ENCODE measurements around the gene RAPH1. TPM values are rescaled to one million over a fixed set of nuclear protein-coding genes. Genes with fewer than 3 reads are reported as not detected.

Gene RAPH1
- total RNA-seq, 2 donors from 2014 or later: 7.7 to 9.0 TPM

GRCh38 chr2:203462308-203462707 is 72.8 kb downstream of the RAPH1 start:
- no peak for ATAC-seq

DNA sequence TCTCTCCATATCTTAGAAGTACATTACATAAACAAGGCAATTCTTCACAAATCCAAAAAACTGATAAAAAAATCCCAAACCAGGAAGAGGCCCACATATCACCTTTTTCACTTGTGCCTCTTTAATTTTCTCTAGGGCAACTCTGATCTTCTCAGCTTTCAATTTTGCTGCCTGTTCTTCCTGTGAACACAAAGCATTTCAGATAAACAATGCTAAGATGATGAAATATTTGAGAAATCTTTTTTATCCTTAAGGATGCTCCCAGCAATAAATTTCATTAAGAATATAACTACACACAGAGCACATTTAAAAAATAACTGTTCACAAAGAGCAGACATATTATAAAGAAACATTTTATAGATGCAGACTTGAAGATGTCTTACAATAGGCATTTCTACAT is 73.4 kb downstream of the RAPH1 start:
- Mint-ChIP-seq H3K27ac (no peak overlapping the region), H3K9me3 (no peaks in the 10 kb centered on the region), H3K36me3 (no peaks in the 10 kb centered on the region)
- DNase-seq (ENCODE audit: low spot score in 2 of 2): no peak
- ATAC-seq: no peak

More at GRCh38 chr2:203462308-203462707, 72.8 kb downstream of the RAPH1 start:
- no peaks in the 10 kb centered on the region for H3K9me3 Mint-ChIP-seq
- DNase-seq (ENCODE audit: low spot score in 2 of 2): no peak
- H3K36me3 Mint-ChIP-seq: no peaks in the 10 kb centered on the region
- no peak overlapping the region for H3K27ac Mint-ChIP-seq

GRCh38 chr2:203455209-203455608 is 79.9 kb downstream of the RAPH1 start:
- H3K36me3 Mint-ChIP-seq: no peaks in the 10 kb centered on the region
- H3K27ac Mint-ChIP-seq: no peak overlapping the region
- ATAC-seq: no peak

GRCh38 chr2:203453858-203454451 is 81.1 kb downstream of the RAPH1 start:
- peak in 1 of 2 donors; percentile 41 for DNase-seq (ENCODE audit: low spot score in 2 of 2)
- no peaks in the 10 kb centered on the region for H3K36me3 Mint-ChIP-seq

More at GRCh38 chr2:203455209-203455608, 79.9 kb downstream of the RAPH1 start:
- DNase-seq (ENCODE audit: low spot score in 2 of 2): no peak
- no peaks in the 10 kb centered on the region for H3K9me3 Mint-ChIP-seq

GRCh38 chr2:203451689-203452088 is 83.4 kb downstream of the RAPH1 start:
- Mint-ChIP-seq H3K9me3 (no peaks in the 10 kb centered on the region), H3K27ac (no peak overlapping the region), H3K36me3 (no peaks in the 10 kb centered on the region)
- DNase-seq (ENCODE audit: low spot score in 2 of 2) (no peak), ATAC-seq (no peak)

More at GRCh38 chr2:203453858-203454451, 81.1 kb downstream of the RAPH1 start:
- peak; percentile 49 to 55 for ATAC-seq
- no peak overlapping the region for H3K27ac Mint-ChIP-seq
- H3K9me3 Mint-ChIP-seq: no peaks in the 10 kb centered on the region

DNA sequence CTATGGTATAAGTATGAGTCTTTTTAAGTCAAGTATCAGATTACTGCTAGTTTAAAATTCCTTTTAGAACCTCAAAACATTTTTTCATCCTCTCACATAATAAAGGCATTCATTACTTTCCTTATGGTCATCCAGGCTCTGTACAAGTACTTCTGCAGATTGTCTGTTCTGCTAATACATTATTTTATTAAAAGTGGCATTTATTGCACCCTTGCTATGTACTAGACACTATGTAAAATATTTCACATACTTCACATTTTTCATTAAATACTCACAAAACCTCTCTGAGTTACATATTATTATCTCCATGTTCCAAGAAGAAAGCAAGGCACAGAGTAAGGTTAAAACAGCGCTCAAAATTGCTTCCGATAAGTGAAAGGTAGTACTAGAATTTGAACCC is 84.1 kb downstream of the RAPH1 start:
- no peak for ATAC-seq
- H3K27ac Mint-ChIP-seq: no peak overlapping the region
- no peak for DNase-seq (ENCODE audit: low spot score in 2 of 2)
- no peaks in the 10 kb centered on the region for H3K36me3 Mint-ChIP-seq
- no peaks in the 10 kb centered on the region for H3K9me3 Mint-ChIP-seq

DNA sequence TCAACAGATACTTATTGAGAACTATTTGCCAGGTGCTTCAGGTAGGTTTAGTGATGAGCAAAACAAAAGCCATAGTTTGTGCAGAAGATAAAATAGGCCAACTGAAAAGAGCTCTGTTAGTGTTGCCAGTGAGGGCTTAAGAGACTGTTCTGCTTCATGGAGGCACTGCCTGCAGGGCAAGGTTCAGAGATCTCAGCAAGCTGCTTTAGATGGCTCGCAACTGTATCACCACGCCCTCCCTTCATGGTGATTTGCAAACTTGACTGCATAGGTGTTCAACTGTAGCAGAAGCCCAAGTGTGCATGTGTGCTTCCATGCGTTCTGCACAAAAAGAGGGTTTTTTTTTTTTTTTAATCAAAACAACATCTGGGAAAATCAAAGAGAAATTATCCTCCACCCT is 84.5 kb downstream of the RAPH1 start:
- Mint-ChIP-seq H3K36me3 (no peaks in the 10 kb centered on the region), H3K27ac (no peak overlapping the region), H3K9me3 (no peaks in the 10 kb centered on the region)
- ATAC-seq (no peak), DNase-seq (ENCODE audit: low spot score in 2 of 2) (no peak)

- H3K27ac Mint-ChIP-seq: no peak overlapping the region
- H3K36me3 Mint-ChIP-seq: peaks cover 0 to 7% of the 10 kb centered on the region in 2 donors
- no peaks in the 10 kb centered on the region for H3K9me3 Mint-ChIP-seq
- ATAC-seq (no peak), DNase-seq (ENCODE audit: low spot score in 2 of 2) (no peak)
These were observed 88.3 kb downstream of the RAPH1 start for GRCh38 chr2:203446780-203447179.

DNA sequence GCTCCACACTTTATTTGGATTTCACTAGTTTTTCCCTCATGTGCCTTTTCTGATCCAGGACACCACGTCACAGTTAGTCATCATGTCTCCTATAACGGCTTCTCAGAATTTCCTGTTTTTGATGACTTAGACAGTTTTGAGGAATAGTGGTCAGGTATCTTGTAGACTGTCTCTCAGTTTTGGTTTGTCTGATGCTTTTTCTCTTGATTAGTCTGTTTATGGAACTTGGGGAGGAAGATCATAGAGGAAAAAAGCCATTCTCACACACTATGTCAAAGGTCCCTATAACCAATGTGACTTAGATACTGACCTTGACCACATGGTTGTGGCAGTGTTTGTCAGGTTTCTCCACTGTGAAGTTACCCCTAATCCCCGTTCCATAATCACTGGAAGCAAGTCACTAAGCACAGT is 89.0 kb downstream of the RAPH1 start:
- H3K36me3 Mint-ChIP-seq: peaks cover 0 to 13% of the 10 kb centered on the region in 2 donors
- H3K9me3 Mint-ChIP-seq: no peaks in the 10 kb centered on the region
- ATAC-seq (peak; percentile 73 to 77), DNase-seq (ENCODE audit: low spot score in 2 of 2) (no peak)
- H3K27ac Mint-ChIP-seq: no peak overlapping the region

- Mint-ChIP-seq H3K36me3 (peaks cover 0 to 13% of the 10 kb centered on the region in 2 donors), H3K27ac (no peak overlapping the region), H3K9me3 (no peaks in the 10 kb centered on the region)
- DNase-seq (ENCODE audit: low spot score in 2 of 2): no peak
- ATAC-seq: no peak
These were observed 90.4 kb downstream of the RAPH1 start for GRCh38 chr2:203444738-203445137.

DNA sequence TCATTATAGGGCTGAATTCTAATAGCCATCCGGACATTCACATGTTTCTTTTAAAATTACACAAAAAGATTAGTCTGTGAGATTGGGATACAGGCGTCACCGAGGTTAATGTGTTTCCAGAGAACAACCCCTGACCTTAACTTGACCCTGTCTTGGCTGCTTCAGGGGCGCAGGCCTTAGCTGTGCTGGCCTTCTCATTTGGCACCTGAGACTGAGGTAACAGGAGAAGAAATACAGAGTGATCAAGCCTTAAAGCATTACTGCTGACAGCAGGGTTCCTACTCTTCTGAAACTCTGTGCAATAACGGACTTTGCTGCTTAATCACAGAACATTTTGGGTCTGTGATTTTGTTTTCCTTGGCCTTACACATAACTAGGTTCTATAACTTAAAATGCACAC is 92.6 kb downstream of the RAPH1 start:
- Mint-ChIP-seq H3K27ac (no peak overlapping the region), H3K36me3 (peaks cover 5 to 13% of the 10 kb centered on the region in 2 donors), H3K9me3 (no peaks in the 10 kb centered on the region)
- no peak for DNase-seq (ENCODE audit: low spot score in 2 of 2)
- no peak for ATAC-seq

GRCh38 chr2:203441463-203441862 is 93.6 kb downstream of the RAPH1 start:
- DNase-seq (ENCODE audit: low spot score in 2 of 2): no peak
- Mint-ChIP-seq H3K36me3 (peaks cover 5 to 13% of the 10 kb centered on the region in 2 donors), H3K27ac (no peak overlapping the region), H3K9me3 (no peaks in the 10 kb centered on the region)
- ATAC-seq: no peak

- Mint-ChIP-seq H3K36me3 (peaks cover 5 to 13% of the 10 kb centered on the region in 2 donors), H3K9me3 (no peaks in the 10 kb centered on the region), H3K27ac (no peak overlapping the region)
- ATAC-seq (no peak), DNase-seq (ENCODE audit: low spot score in 2 of 2) (no peak)
These were observed 94.4 kb downstream of the RAPH1 start for GRCh38 chr2:203440671-203441070.

DNA sequence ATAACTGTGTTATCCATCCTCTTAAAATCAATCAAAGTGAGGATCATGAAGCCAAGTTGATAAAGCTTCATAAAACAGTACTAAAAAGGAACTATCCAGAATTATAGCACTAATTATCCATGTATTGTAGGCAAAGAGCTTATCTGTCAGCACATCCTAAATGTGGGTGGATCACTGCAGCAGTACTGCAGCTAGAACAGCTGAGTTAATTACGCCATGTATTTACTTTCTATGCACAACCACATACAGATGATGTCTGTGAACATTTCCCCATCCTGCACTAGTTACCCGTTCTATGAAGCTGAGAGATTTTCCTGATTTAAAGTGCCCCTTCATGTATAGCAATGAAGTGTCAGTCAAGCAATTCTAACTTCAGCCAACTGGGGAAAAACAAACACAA is 96.6 kb downstream of the RAPH1 start:
- ATAC-seq (no peak), DNase-seq (ENCODE audit: low spot score in 2 of 2) (no peak)
- Mint-ChIP-seq H3K27ac (no peak overlapping the region), H3K36me3 (peaks cover 5 to 9% of the 10 kb centered on the region in 2 donors), H3K9me3 (no peaks in the 10 kb centered on the region)

DNA sequence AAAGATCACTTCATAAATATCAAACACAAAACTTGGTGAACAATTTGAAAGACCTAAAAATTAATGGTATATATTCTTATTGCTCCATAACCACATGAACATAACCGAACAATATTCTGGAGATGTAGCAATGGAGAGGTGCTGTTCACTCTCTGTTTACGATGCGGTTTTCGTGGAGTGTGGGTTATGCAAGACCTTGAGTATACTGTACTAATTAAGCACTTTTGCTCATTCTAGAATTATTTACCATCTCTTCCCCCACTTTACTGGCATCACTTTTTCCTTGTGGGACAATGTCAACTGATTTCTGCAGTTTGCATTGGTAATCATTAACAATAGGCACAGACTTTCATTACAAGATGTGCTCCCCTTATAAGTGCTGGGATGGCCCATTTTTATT is 97.6 kb downstream of the RAPH1 start:
- no peak for ATAC-seq
- DNase-seq (ENCODE audit: low spot score in 2 of 2): no peak
- peaks cover 5 to 9% of the 10 kb centered on the region in 2 donors for H3K36me3 Mint-ChIP-seq
- H3K27ac Mint-ChIP-seq: no peak overlapping the region
- H3K9me3 Mint-ChIP-seq: no peaks in the 10 kb centered on the region

GRCh38 chr2:203436496-203436895 is 98.6 kb downstream of the RAPH1 start:
- no peaks in the 10 kb centered on the region for H3K9me3 Mint-ChIP-seq
- DNase-seq (ENCODE audit: low spot score in 2 of 2) (no peak), ATAC-seq (no peak)
- H3K27ac Mint-ChIP-seq: peak overlapping the region in 1 of 2 donors; percentile 43
- peaks cover 3 to 5% of the 10 kb centered on the region in 2 donors for H3K36me3 Mint-ChIP-seq

GRCh38 chr2:203432811-203433210 is 102.3 kb downstream of the RAPH1 start:
- ATAC-seq (no peak), DNase-seq (ENCODE audit: low spot score in 2 of 2) (no peak)
- Mint-ChIP-seq H3K9me3 (no peaks in the 10 kb centered on the region), H3K36me3 (peaks cover 0 to 6% of the 10 kb centered on the region in 2 donors), H3K27ac (no peak overlapping the region)

DNA sequence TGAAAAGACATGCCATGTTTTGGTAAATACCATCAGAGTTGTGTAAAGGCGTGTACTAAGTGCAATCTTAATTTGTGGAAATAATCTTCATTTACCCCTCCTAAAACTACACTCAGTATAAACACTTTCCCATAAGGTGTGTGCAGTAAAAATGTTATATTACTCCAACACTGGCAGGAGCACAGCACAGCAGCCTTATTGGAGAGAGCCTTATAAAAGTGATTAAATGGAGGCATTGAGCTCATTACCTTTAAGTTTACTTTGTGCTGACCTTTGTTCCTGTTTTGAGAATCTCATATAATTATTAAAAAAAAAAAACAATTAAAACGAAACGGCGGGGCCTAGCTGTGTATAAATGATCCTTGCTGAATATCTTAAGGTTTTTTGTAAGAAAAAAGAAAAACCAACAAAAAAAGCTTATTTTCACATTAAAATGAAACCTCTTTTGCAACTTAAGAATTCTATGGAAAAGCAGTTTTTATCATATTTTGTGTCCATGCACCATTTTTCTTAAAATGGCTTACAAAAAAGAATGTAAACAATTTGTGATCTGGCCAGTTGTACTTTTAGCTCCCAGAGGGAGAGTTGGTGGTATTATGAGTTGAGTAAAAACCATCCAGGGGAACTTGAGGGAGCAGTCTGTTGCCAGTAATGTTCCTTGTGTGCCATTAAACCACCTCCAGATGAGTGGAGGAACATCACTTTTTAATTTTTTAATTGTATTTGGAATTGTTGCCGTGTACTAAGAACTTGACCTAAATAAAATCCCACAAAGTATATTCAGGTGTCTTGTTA is 103.5 kb downstream of the RAPH1 start:
- DNase-seq (ENCODE audit: low spot score in 2 of 2) (no peak), ATAC-seq (no peak)
- peaks cover 5 to 6% of the 10 kb centered on the region in 2 donors for H3K36me3 Mint-ChIP-seq
- H3K27ac Mint-ChIP-seq: no peak overlapping the region
- no peaks in the 10 kb centered on the region for H3K9me3 Mint-ChIP-seq

Measured in activated naive CD4-positive, alpha-beta T cell treated with anti-CD3 and anti-CD28 coated beads, Interleukin-2, amount 50 U/mL, for 72 hours (primary cell).